HG03175 (cell line): Measurements from ENCODE around the gene C11orf97.
A peak's percentile ranks its signal among the peaks of the same experiment; 100 is the strongest.
"Not testable (repeated sequence)": the region's sequence is repeated elsewhere in the genome, so short reads cannot be mapped to it uniquely, and the experiment has no call there.

Experiments
- ATAC-seq: cut with Tn5 transposase; IDR thresholded peaks from one replicate; pipeline ENCODE4 v1.9.1; 2021; ENCODE audit warnings: mild to moderate bottlenecking, moderate library complexity; ENCODE audit not compliant: unreplicated experiment

C11orf97 gene

GRCh38 chr11:94511932-94512781 is at the start of gene C11orf97:
TSS of gene C11orf97 (plus strand) at chr11:94512461. CDS start at chr11:94512529, 68 bp downstream.
- peak; percentile 91 for ATAC-seq

- ATAC-seq: peak; percentile 84
Measured at GRCh38 chr11:94469416-94469815, 42.8 kb upstream of the C11orf97 start.

GRCh38 chr11:94472916-94473799 is 39.1 kb upstream of the C11orf97 start:
- ATAC-seq: peak; percentile 91

GRCh38 chr11:94477624-94478023 is 34.6 kb upstream of the C11orf97 start:
- ATAC-seq: no peak

- no peak for ATAC-seq
Measured at GRCh38 chr11:94481342-94481741, 30.9 kb upstream of the C11orf97 start.

- no peak for ATAC-seq
Measured at GRCh38 chr11:94486068-94486467, 26.2 kb upstream of the C11orf97 start.

- ATAC-seq: peak; percentile 100
Measured at GRCh38 chr11:94493281-94494125, 18.8 kb upstream of the C11orf97 start, which contains the start of the genes ANKRD49 and MRE11. TSS of gene ANKRD49 (plus strand) at chr11:94493984. CDS start at chr11:94496694, 2,710 bp downstream. TSS of gene MRE11 (minus strand) at chr11:94493844. CDS start at chr11:94492801, 1,043 bp downstream.

- peak; percentile 63 for ATAC-seq
Measured at GRCh38 chr11:94494126-94494680, 18.1 kb upstream of the C11orf97 start.

- no peak for ATAC-seq
Measured at GRCh38 chr11:94500181-94500580, 12.1 kb upstream of the C11orf97 start.

- ATAC-seq: no peak
Measured at GRCh38 chr11:94501522-94501921, 10.7 kb upstream of the C11orf97 start.

- no peak for ATAC-seq
Measured at GRCh38 chr11:94504689-94505293, 7.5 kb upstream of the C11orf97 start.

- not testable (repeated sequence) for ATAC-seq
Measured at GRCh38 chr11:94506513-94506912, 5.7 kb upstream of the C11orf97 start.

GRCh38 chr11:94507485-94507884 is 4.8 kb upstream of the C11orf97 start:
- ATAC-seq: no peak

- ATAC-seq: no peak
Measured at GRCh38 chr11:94513091-94513490, 830 bp downstream of the C11orf97 start.

GRCh38 chr11:94515398-94515797 is 3.1 kb downstream of the C11orf97 start:
- no peak for ATAC-seq

GRCh38 chr11:94516725-94517124 is 4.5 kb downstream of the C11orf97 start:
- no peak for ATAC-seq

- ATAC-seq: no peak
Measured at GRCh38 chr11:94518300-94518699, 6.0 kb downstream of the C11orf97 start.

GRCh38 chr11:94519478-94520084 is 7.3 kb downstream of the C11orf97 start:
- peak; percentile 41 for ATAC-seq

- ATAC-seq: peak; percentile 58
Measured at GRCh38 chr11:94521684-94522083, 9.4 kb downstream of the C11orf97 start.
